T1000 (cell line): ENCODE data around the gene PHF14.
"Not testable (repeated sequence)": the region's sequence is repeated elsewhere in the genome, so short reads cannot be mapped to it uniquely, and the experiment has no call there.

Experiments used
- DNase-seq: peaks from one replicate; lab custom pipeline; 2025; ENCODE audit warnings: mixed read lengths; lab: John Stamatoyannopoulos, UW

Gene PHF14

GRCh38 chr7:10990748-10991147 lies 17.1 kb downstream of the PHF14 start:
- not testable (repeated sequence) for DNase-seq

- DNase-seq, result not testable (repeated sequence)
Measured at GRCh38 chr7:10995482-10996166, 22.0 kb downstream of the PHF14 start.

- no peak for DNase-seq
Measured at GRCh38 chr7:10998996-10999757, 25.5 kb downstream of the PHF14 start.

GRCh38 chr7:11005202-11005601 lies 31.5 kb downstream of the PHF14 start:
- no peak for DNase-seq

GRCh38 chr7:11006291-11006690 lies 32.6 kb downstream of the PHF14 start:
- DNase-seq, result no peak

GRCh38 chr7:11009631-11010030 lies 36.0 kb downstream of the PHF14 start:
- no peak for DNase-seq

GRCh38 chr7:11021468-11021867 lies 47.8 kb downstream of the PHF14 start:
- DNase-seq, result no peak

GRCh38 chr7:11026452-11027359 lies 53.0 kb downstream of the PHF14 start:
- DNase-seq, result no peak

- DNase-seq, result no peak
Measured at GRCh38 chr7:11035661-11036060, 62.0 kb downstream of the PHF14 start.

GRCh38 chr7:11039974-11040373 lies 66.3 kb downstream of the PHF14 start:
- DNase-seq, result no peak

- DNase-seq, result no peak
Measured at GRCh38 chr7:11054033-11054432, 80.4 kb downstream of the PHF14 start.

- no peak for DNase-seq
Measured at GRCh38 chr7:11060893-11061292, 87.2 kb downstream of the PHF14 start.

- DNase-seq, result no peak
Measured at GRCh38 chr7:11062110-11062509, 88.4 kb downstream of the PHF14 start.

- DNase-seq, result no peak
Measured at GRCh38 chr7:11069591-11069990, 95.9 kb downstream of the PHF14 start.

GRCh38 chr7:11077816-11078215 lies 104.1 kb downstream of the PHF14 start:
- no peak for DNase-seq

GRCh38 chr7:11078247-11078834 lies 104.7 kb downstream of the PHF14 start:
- DNase-seq, result no peak

GRCh38 chr7:11079907-11080306 lies 106.2 kb downstream of the PHF14 start:
- no peak for DNase-seq

- DNase-seq, result no peak
Measured at GRCh38 chr7:11082121-11082520, 108.4 kb downstream of the PHF14 start.

- DNase-seq, result no peak
Measured at GRCh38 chr7:11082552-11083213, 109.0 kb downstream of the PHF14 start.

- no peak for DNase-seq
Measured at GRCh38 chr7:11083214-11083568, 109.5 kb downstream of the PHF14 start.

GRCh38 chr7:11104578-11104977 lies 130.9 kb downstream of the PHF14 start:
- DNase-seq, result no peak

- DNase-seq, result no peak
Measured at GRCh38 chr7:11109659-11110058, 136.0 kb downstream of the PHF14 start.
